ENCODE results near the gene LCOR.

- TF ChIP-seq EZH2 (IDR thresholded peaks at IDR 0.05; ENCODE audit: low read length, missing control alignments) (no peak), CTCF (conservative IDR thresholded peaks at IDR 0.05 in 1 of 2, IDR thresholded peaks at IDR 0.05 in 1 of 2; ENCODE audit: low read depth in 1 of 2, low read length in 2 of 2) (no peak)
Measured at GRCh38 chr10:96863922-96864543, 31.9 kb downstream of the LCOR start.

Measured in fibroblast of lung (primary cell).